ENCODE results near the gene HMGB1.
"Not testable (repeated sequence)": the region's sequence is repeated elsewhere in the genome, so short reads cannot be mapped to it uniquely, and the experiment has no call there.

Gene HMGB1

GRCh38 chr13:30465343-30465592 lies 468 bp downstream of the HMGB1 start:
- peak in 1 of 6 experiments; percentile 30 for DNase-seq

GRCh38 chr13:30464496-30465342 lies 1.0 kb downstream of the HMGB1 start:
- peak; percentile 73 to 86 (median 77) for DNase-seq

GRCh38 chr13:30463787-30464495 lies 1.8 kb downstream of the HMGB1 start:
- DNase-seq: peak in 5 of 6 experiments; percentile 45 to 85 (median 70)

- peak in 3 of 6 experiments; percentile 51 to 66 (median 66) for DNase-seq
Measured at GRCh38 chr13:30461279-30462066, 4.3 kb downstream of the HMGB1 start.

GRCh38 chr13:30457306-30457891 lies 8.3 kb downstream of the HMGB1 start:
- no peak for DNase-seq

- no peak for DNase-seq
Measured at GRCh38 chr13:30456290-30456689, 9.4 kb downstream of the HMGB1 start.

- no peak for DNase-seq
Measured at GRCh38 chr13:30454991-30455390, 10.7 kb downstream of the HMGB1 start.

- no peak for DNase-seq
Measured at GRCh38 chr13:30453727-30454126, 12.0 kb downstream of the HMGB1 start.

- not testable (repeated sequence) for DNase-seq
Measured at GRCh38 chr13:30451476-30451875, 14.3 kb downstream of the HMGB1 start.

- no peak for DNase-seq
Measured at GRCh38 chr13:30450066-30450465, 15.7 kb downstream of the HMGB1 start.

- no peak for DNase-seq
Measured at GRCh38 chr13:30448441-30448840, 17.3 kb downstream of the HMGB1 start.

- DNase-seq: no peak
Measured at GRCh38 chr13:30446126-30446500, 19.6 kb downstream of the HMGB1 start.

- DNase-seq: no peak
Measured at GRCh38 chr13:30443957-30444404, 21.8 kb downstream of the HMGB1 start.

- DNase-seq: not testable (repeated sequence)
Measured at GRCh38 chr13:30443491-30443890, 22.2 kb downstream of the HMGB1 start.

GRCh38 chr13:30442926-30443325 lies 22.8 kb downstream of the HMGB1 start:
- no peak for DNase-seq

GRCh38 chr13:30440910-30441703 lies 24.6 kb downstream of the HMGB1 start:
- no peak for DNase-seq

GRCh38 chr13:30438286-30438685 lies 27.4 kb downstream of the HMGB1 start:
- DNase-seq: no peak

- no peak for DNase-seq
Measured at GRCh38 chr13:30437177-30437576, 28.6 kb downstream of the HMGB1 start.

GRCh38 chr13:30435911-30436451 lies 29.8 kb downstream of the HMGB1 start:
- DNase-seq: no peak

GRCh38 chr13:30431269-30431940 lies 34.3 kb downstream of the HMGB1 start:
- DNase-seq: no peak
